Thoracic aorta (tissue), 2 donors: ENCODE measurements around the gene LRP5. TPM values are rescaled to one million over a fixed set of nuclear protein-coding genes. Genes with fewer than 3 reads are reported as not detected.

ENCODE experiments used
- ATAC-seq: fragments of 150-250 bp; one replicate; pipeline ENCODE4 v1.8.0; 2017; ENCODE audit warnings: low read depth; ENCODE audit not compliant: insufficient number of reproducible peaks, low FRiP score
- DNase-seq: peaks from one replicate; pipeline ENCODE4 v3.0.0-alpha.2; 2020; ENCODE audit warnings: low spot score
- H3K27ac ChIP-seq, 2 donors: fragments of 200-600 bp; sonication (generic); 1 replicate in 1 of 2; 2 replicates in 1 of 2; pipeline ENCODE4 v1.5.1; 2016; ENCODE audit warnings: mild to moderate bottlenecking in 2 of 2, moderate library complexity in 2 of 2
- H3K27me3 ChIP-seq: fragments of 200-600 bp; sonication (generic); replicated peaks from 2 replicates; pipeline ENCODE4 v1.6.0; 2016; ENCODE audit warnings: mild to moderate bottlenecking; ENCODE audit not compliant: insufficient read depth
- H3K36me3 ChIP-seq: fragments of 200-600 bp; sonication (generic); one replicate; pipeline ENCODE4 v1.5.1; 2016
- H3K4me1 ChIP-seq, 2 donors: fragments of 200-600 bp; sonication (generic); 1 replicate in 1 of 2; 2 replicates in 1 of 2; pipeline versions ENCODE4 v1.5.1 to v1.6.0; 2016; ENCODE audit warnings: low read depth in 2 of 2, mild to moderate bottlenecking in 1 of 2; ENCODE audit not compliant: control insufficient read depth in 1 of 2
- H3K4me3 ChIP-seq: fragments of 200-600 bp; sonication (generic); 2 replicates; pipeline ENCODE4 v1.5.1; 2016; ENCODE audit warnings: mild to moderate bottlenecking
- H3K9me3 ChIP-seq: fragments of 200-600 bp; sonication (generic); 2 replicates; pipeline ENCODE4 v1.5.1; 2016
- total RNA-seq, 2 donors: library from RNA; depleted of rRNA; stranded (reverse); fragments of >200 nt; gene quantifications; one replicate each; pipeline versions ENCODE4 v1.1.0 to v1.2.3, GENCODE V29; 2016
- TF ChIP-seq, protein P1 (sequence below): fragments of 200-600 bp; sonication (generic); IDR thresholded peaks from one replicate; pipeline ENCODE4 v1.5.1; 2019; ENCODE audit warnings: antibody characterized with exemption

LRP5 gene
- total RNA-seq, 2 donors from 2014 or later, result 67.2 to 99.1 TPM

DNA sequence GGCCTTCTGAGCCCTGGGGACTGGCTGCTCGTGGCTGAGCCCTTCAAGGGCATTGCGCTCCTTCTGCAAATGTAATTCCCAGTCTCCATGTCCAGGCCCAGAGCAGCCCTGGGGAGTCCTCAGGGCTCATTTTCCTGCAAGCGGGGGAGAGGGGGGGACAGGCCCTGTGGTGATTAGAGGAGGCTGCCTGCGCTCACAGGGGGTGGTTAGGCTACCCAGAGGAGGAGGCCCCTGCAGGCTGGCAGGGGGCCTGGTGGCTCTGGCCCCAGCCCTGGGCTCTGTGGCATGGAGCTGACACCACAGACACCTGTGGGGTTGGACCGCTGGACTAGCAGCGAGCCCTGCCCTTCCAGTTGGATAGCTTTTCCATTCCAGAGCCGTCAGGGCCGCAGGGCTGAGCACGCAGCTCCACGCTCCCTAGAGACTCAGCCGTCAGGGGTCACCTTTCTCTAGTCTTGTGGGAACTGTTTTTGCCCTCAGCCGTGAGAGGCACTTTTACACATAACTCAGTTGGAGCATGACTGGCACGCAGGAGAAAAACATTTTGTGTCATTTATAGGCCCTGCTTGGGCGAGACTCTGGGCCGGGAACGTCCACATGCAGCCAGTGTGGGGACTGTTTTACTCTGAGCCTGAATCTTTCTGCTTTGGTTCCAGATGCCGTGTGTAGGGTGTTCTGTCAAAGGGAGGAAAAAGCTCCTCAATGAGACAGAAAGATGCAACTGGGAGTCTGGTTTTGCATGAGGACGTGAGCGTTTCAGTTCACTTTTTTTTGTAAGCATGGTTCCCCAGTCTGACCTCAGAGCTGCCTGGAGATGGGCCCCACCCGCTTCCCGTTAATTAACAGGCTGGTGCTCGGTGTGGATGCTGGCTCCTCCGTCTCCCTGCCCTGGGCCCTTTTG is 58.1 kb downstream of the LRP5 start:
- no peaks in the 10 kb centered on the region for H3K9me3 ChIP-seq
- H3K27me3 ChIP-seq, result no peaks in the 10 kb centered on the region
- H3K4me3 ChIP-seq, result no peak overlapping the region
- H3K36me3 ChIP-seq, result peaks cover 15% of the 10 kb centered on the region
- H3K4me1 ChIP-seq, result peaks cover 58 to 67% of the 10 kb centered on the region in 2 donors
- H3K27ac ChIP-seq, result peak overlapping the region; percentile 96 to 97
- no peak for DNase-seq
- no peak for ATAC-seq
- TF ChIP-seq, protein P1, sequence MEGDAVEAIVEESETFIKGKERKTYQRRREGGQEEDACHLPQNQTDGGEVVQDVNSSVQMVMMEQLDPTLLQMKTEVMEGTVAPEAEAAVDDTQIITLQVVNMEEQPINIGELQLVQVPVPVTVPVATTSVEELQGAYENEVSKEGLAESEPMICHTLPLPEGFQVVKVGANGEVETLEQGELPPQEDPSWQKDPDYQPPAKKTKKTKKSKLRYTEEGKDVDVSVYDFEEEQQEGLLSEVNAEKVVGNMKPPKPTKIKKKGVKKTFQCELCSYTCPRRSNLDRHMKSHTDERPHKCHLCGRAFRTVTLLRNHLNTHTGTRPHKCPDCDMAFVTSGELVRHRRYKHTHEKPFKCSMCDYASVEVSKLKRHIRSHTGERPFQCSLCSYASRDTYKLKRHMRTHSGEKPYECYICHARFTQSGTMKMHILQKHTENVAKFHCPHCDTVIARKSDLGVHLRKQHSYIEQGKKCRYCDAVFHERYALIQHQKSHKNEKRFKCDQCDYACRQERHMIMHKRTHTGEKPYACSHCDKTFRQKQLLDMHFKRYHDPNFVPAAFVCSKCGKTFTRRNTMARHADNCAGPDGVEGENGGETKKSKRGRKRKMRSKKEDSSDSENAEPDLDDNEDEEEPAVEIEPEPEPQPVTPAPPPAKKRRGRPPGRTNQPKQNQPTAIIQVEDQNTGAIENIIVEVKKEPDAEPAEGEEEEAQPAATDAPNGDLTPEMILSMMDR, result no peak

DNA sequence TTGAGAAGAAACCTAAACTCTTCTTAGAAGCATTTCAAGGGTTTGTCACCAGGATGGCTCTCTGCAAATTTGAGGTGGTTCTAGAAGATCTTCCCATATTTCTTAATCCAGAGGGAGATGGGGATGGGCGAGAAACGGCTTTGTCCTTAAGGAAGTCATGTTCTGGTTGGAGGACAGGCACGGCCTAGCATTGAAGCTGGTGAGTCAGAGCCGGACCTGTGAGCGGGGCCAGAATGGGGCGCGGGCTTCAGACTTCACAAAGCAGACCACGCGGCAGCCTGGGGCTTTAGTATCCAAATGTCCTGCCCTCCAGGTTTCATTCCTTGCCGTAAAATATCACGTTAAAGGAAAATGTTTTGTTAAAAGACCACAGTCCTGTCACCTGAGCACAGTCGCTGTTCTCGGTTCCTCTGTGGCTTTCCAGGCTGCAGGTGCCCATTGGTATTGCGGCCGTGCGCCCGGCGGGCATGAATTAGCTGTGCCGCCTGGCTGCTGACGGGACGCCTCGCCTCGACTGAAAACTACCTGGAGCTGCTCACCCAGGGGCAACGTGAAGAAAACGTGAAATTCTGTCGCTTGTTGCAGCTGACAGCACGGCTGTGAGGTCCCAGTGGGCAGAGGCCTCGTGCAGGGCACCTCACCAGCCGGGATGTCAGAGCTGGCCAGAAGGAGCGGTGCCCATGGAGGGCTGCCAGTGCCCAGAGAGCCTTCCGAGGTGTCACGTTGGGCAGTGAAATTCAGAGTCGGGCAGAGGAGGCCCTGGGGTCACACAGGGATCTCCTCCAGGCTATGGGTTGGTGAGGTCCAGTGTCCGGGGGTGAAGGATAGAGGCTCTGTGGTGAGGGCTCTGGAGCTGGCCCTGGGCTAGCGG is 59.0 kb downstream of the LRP5 start:
- Histone ChIP-seq H3K27ac (peak overlapping the region; percentile 96 to 97), H3K27me3 (no peaks in the 10 kb centered on the region), H3K4me1 (peaks cover 58 to 72% of the 10 kb centered on the region in 2 donors), H3K36me3 (peaks cover 8% of the 10 kb centered on the region), H3K4me3 (no peak overlapping the region), H3K9me3 (no peaks in the 10 kb centered on the region)
- TF ChIP-seq, protein P1, result peak; percentile 10
- DNase-seq, result no peak
- no peak for ATAC-seq

DNA sequence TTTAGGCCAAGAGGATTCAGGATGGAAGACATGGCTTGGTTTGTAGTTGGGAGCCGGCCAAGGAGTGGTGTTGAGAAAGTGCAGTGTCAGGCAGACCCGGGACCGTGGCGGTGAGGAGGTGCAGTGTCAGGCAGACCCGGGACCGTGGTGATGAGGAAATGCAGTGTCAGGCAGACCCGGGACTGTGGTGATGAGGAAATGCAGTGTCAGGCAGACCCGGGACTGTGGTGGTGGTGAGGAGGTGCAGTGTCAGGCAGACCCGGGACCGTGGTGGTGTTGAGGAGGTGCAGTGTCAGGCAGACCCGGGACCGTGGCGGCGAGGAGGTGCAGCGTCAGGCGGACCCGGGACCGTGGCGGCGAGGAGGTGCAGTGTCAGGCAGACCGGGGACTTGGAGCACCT is 59.7 kb downstream of the LRP5 start:
- peaks cover 3% of the 10 kb centered on the region for H3K36me3 ChIP-seq
- H3K4me1 ChIP-seq, result peaks cover 58 to 72% of the 10 kb centered on the region in 2 donors
- ATAC-seq, result no peak
- H3K27me3 ChIP-seq, result no peaks in the 10 kb centered on the region
- TF ChIP-seq, protein P1, result no peak
- H3K9me3 ChIP-seq, result no peaks in the 10 kb centered on the region
- DNase-seq, result no peak
- H3K4me3 ChIP-seq, result no peak overlapping the region
- H3K27ac ChIP-seq, result peak overlapping the region; percentile 96 to 97

DNA sequence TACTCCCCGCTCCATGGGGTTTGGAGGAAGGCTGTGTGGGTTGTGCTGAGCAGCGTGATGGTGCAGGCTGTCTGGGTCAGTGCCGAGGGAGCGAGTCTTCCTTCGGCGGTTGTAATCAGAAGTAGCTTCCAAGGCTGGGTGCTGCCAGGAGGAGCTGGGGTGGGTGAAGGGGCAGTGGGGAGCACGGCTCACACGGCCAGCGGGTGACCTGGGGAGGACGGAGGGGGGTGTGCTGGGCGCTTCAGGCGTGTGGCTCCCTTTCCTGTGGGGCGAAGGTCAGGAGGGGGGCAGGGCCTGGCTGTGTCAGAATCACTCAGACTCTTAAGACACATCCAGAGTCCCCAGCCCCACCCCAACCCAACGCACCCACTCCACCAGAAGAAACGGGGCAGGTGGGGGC is 60.2 kb downstream of the LRP5 start:
- TF ChIP-seq, protein P1, result no peak
- Histone ChIP-seq H3K27ac (peak overlapping the region; percentile 96 to 97), H3K4me3 (no peak overlapping the region), H3K4me1 (peaks cover 58 to 77% of the 10 kb centered on the region in 2 donors), H3K36me3 (no peaks in the 10 kb centered on the region), H3K9me3 (no peaks in the 10 kb centered on the region), H3K27me3 (no peaks in the 10 kb centered on the region)
- ATAC-seq (no peak), DNase-seq (no peak)
